ENCODE data around the gene TM9SF2. TPM values are rescaled to one million over a fixed set of nuclear protein-coding genes. Genes with fewer than 3 reads are reported as not detected.

Gene TM9SF2
- total RNA-seq, 1 experiment from 2014 or later: 52.2 TPM

GRCh38 chr13:99507986-99508385, 6.7 kb downstream of the TM9SF2 start:
- Mint-ChIP-seq H3K9me3 (ENCODE audit: low read depth, unreplicated experiment) (no peaks in the 10 kb centered on the region), H3K27ac (ENCODE audit: unreplicated experiment) (no peak overlapping the region), H3K27me3 (ENCODE audit: unreplicated experiment) (no peaks in the 10 kb centered on the region), H3K36me3 (ENCODE audit: insufficient read depth, unreplicated experiment) (no peaks in the 10 kb centered on the region), H3K4me3 (ENCODE audit: low read depth, unreplicated experiment) (no peak overlapping the region), H3K4me1 (ENCODE audit: low read depth, unreplicated experiment) (peaks cover 11% of the 10 kb centered on the region)
- CTCF ChIA-PET: no interaction called here
- intact Hi-C loops (cut with micrococcal nuclease; ENCODE audit: unreplicated experiment): no loop called here
- no peak for TF ChIP-seq CTCF (IDR thresholded peaks at IDR 0.05; ENCODE audit: unreplicated experiment)
- no peak for DNase-seq
- BruUV-seq (replicated peaks): no TSS peak

DNA sequence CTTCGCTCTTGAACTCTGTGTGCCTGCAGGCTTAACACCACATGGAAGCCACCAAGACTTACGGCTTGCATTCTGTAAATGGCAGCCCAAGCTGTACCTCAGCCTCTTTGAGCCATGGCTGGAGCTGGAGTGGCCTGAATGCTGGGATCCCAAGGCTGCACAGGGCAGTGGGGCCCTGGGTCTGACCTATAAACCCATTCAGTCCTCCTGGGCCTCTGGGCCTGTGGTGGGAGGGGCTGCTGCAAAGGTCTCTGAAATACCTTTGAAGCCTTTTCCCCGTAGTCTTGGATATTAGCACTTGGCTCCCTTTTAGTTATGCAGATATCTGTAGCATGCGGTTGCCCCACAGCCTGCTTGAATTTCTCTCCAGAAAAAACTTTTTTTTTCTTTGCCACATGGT, 8.2 kb downstream of the TM9SF2 start:
- no peak for TF ChIP-seq CTCF (IDR thresholded peaks at IDR 0.05; ENCODE audit: unreplicated experiment)
- no peaks in the 10 kb centered on the region for H3K36me3 Mint-ChIP-seq (ENCODE audit: insufficient read depth, unreplicated experiment)
- peaks cover 11% of the 10 kb centered on the region for H3K4me1 Mint-ChIP-seq (ENCODE audit: low read depth, unreplicated experiment)
- CTCF ChIA-PET: no interaction called here
- no peak for DNase-seq
- BruUV-seq (replicated peaks): no TSS peak
- H3K9me3 Mint-ChIP-seq (ENCODE audit: low read depth, unreplicated experiment): no peaks in the 10 kb centered on the region
- H3K27ac Mint-ChIP-seq (ENCODE audit: unreplicated experiment): no peak overlapping the region
- no peak overlapping the region for H3K4me3 Mint-ChIP-seq (ENCODE audit: low read depth, unreplicated experiment)
- intact Hi-C loops (cut with micrococcal nuclease; ENCODE audit: unreplicated experiment): no loop called here
- H3K27me3 Mint-ChIP-seq (ENCODE audit: unreplicated experiment): no peaks in the 10 kb centered on the region

DNA sequence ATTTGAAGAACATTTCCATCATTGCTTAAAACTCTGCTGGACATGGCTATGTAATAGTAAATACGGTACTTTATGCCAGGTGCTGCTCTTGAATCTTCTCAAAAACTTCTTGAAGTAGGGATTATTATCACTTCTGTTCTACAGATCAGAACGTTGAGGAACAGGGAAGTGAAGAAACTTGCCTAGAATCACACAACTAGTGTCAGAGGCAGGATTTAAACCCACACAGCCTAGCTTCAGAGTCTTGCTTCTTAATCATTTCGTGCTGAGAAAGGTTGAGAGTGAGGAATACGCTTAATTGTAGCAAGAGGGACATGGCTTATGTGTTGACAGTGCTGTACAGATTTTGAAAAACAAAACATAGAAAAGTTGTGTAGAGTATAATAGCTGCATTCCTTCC, 13.5 kb downstream of the TM9SF2 start:
- no peaks in the 10 kb centered on the region for H3K36me3 Mint-ChIP-seq (ENCODE audit: insufficient read depth, unreplicated experiment)
- peaks cover 11% of the 10 kb centered on the region for H3K4me1 Mint-ChIP-seq (ENCODE audit: low read depth, unreplicated experiment)
- intact Hi-C loops (cut with micrococcal nuclease; ENCODE audit: unreplicated experiment): no loop called here
- no peak overlapping the region for H3K27ac Mint-ChIP-seq (ENCODE audit: unreplicated experiment)
- no TSS peak for BruUV-seq (replicated peaks)
- H3K9me3 Mint-ChIP-seq (ENCODE audit: low read depth, unreplicated experiment): no peaks in the 10 kb centered on the region
- no peak for TF ChIP-seq CTCF (IDR thresholded peaks at IDR 0.05; ENCODE audit: unreplicated experiment)
- no peak overlapping the region for H3K4me3 Mint-ChIP-seq (ENCODE audit: low read depth, unreplicated experiment)
- H3K27me3 Mint-ChIP-seq (ENCODE audit: unreplicated experiment): no peaks in the 10 kb centered on the region
- no peak for DNase-seq
- CTCF ChIA-PET: no interaction called here

DNA sequence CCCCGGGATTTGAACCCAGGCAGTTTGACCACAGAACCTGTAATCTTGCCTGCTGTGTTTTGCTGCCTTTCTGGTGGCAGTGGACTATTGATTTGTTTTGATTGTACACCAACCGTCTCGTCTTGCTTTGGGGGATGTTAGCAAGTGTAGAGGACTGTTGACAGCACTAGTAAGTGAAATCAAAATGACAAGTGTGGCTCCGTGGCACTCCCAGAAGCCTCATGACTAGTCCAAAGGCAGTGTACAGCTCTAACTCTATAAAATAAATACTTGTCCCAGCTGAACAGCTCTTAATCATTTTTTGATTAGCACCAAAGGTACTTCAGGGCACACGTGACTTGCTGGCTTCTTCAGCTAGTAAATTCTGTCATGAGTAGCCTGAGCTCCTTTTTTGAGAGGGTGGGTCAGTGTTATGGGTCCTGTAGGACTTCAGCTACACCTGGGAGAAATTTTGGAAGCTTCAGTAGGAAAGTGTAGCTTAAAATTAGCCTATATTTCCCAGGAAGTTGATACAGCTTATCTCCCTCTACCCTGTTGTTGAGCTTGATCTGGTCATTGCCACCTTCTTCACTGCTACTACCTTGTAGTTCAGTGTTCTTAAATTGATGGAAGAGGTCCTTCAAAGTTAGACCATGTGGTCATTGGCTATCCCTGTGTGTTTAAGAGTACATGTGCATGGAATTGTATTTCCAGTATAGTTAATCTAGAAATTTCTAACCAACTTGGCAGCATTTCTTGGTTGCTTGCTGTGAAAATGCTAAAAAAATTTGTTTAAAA, 15.1 kb downstream of the TM9SF2 start:
- no peak for DNase-seq
- Mint-ChIP-seq H3K4me1 (ENCODE audit: low read depth, unreplicated experiment) (peaks cover 11% of the 10 kb centered on the region), H3K27ac (ENCODE audit: unreplicated experiment) (no peak overlapping the region), H3K4me3 (ENCODE audit: low read depth, unreplicated experiment) (no peak overlapping the region), H3K36me3 (ENCODE audit: insufficient read depth, unreplicated experiment) (peaks cover 3% of the 10 kb centered on the region), H3K27me3 (ENCODE audit: unreplicated experiment) (no peaks in the 10 kb centered on the region), H3K9me3 (ENCODE audit: low read depth, unreplicated experiment) (no peaks in the 10 kb centered on the region)
- BruUV-seq (replicated peaks): no TSS peak
- intact Hi-C loops (cut with micrococcal nuclease; ENCODE audit: unreplicated experiment): no loop called here
- CTCF ChIA-PET: no interaction called here
- TF ChIP-seq CTCF (IDR thresholded peaks at IDR 0.05; ENCODE audit: unreplicated experiment): no peak
